Astrocyte (in vitro differentiated cells and primary cell): ENCODE results near the gene RAET1G.
"Not testable (repeated sequence)": the region's sequence is repeated elsewhere in the genome, so short reads cannot be mapped to it uniquely, and the experiment has no call there.

Experiments
- EZH2 ChIP-seq: IDR thresholded peaks from 2 replicates; pipeline ENCODE4 v1.6.1; 2012; ENCODE audit warnings: mild to moderate bottlenecking, low read length, inconsistent platforms; ENCODE audit not compliant: insufficient read depth
- TF ChIP-seq, protein P1 (sequence below): IDR thresholded peaks from 2 replicates; pipeline ENCODE4 v1.5.1; 2011; ENCODE audit warnings: low read depth, mild to moderate bottlenecking, inconsistent platforms, low read length, moderate library complexity; ENCODE audit not compliant: insufficient read depth

DNA sequence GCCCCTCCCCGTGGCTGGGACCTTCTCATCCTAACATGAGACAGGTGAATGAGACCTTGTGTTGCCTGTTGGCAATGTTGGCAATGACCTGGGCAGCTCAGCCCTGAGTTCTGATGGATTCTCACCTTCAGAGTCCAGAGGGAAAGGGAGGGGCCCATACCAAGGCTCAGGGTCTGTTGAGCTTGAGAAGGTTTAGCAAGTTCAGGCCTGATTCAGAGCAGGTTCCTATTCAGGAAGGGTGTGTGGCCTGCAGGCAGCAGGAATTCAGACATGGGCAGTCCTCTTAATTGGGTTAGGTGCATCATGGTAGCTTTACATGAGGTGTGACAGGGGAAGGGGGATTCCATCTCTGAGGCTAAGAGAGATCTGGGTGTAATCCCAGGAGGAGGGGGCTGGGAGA, 24.6 kb upstream of the RAET1G start:
- TF ChIP-seq, protein P1, sequence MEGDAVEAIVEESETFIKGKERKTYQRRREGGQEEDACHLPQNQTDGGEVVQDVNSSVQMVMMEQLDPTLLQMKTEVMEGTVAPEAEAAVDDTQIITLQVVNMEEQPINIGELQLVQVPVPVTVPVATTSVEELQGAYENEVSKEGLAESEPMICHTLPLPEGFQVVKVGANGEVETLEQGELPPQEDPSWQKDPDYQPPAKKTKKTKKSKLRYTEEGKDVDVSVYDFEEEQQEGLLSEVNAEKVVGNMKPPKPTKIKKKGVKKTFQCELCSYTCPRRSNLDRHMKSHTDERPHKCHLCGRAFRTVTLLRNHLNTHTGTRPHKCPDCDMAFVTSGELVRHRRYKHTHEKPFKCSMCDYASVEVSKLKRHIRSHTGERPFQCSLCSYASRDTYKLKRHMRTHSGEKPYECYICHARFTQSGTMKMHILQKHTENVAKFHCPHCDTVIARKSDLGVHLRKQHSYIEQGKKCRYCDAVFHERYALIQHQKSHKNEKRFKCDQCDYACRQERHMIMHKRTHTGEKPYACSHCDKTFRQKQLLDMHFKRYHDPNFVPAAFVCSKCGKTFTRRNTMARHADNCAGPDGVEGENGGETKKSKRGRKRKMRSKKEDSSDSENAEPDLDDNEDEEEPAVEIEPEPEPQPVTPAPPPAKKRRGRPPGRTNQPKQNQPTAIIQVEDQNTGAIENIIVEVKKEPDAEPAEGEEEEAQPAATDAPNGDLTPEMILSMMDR: not testable (repeated sequence)
- TF ChIP-seq EZH2: not testable (repeated sequence)
